Neuronal stem cell (in vitro differentiated cells): Measurements from ENCODE around the gene SARS1. TPM values are rescaled to one million over a fixed set of nuclear protein-coding genes. Genes with fewer than 3 reads are reported as not detected.

ENCODE experiments used
- DNase-seq: peaks from one replicate; pipeline ENCODE4 v3.0.0-alpha.2; 2013; ENCODE audit warnings: low spot score
- H2AFZ ChIP-seq: one replicate; pipeline ENCODE4 v1.6.1; 2013; ENCODE audit warnings: mild to moderate bottlenecking, low read length, inconsistent platforms
- H2AK5ac ChIP-seq: 2 replicates; pipeline ENCODE4 v1.6.1; 2013; ENCODE audit warnings: low read depth, mild to moderate bottlenecking, inconsistent platforms, low read length, moderate library complexity, mixed read lengths
- H2BK120ac ChIP-seq: 2 replicates; pipeline ENCODE4 v1.6.1; 2013; ENCODE audit warnings: low read depth, mild to moderate bottlenecking, inconsistent platforms, low read length, moderate library complexity, mixed read lengths
- H2BK12ac ChIP-seq: one replicate; pipeline ENCODE4 v1.6.1; 2013; ENCODE audit warnings: low read length, inconsistent platforms
- H2BK15ac ChIP-seq: 2 replicates; pipeline ENCODE4 v1.6.1; 2013; ENCODE audit warnings: mild to moderate bottlenecking, low read length, inconsistent platforms, mixed read lengths
- H2BK5ac ChIP-seq: one replicate; pipeline ENCODE4 v1.6.1; 2013; ENCODE audit warnings: inconsistent platforms, mild to moderate bottlenecking, low read length, moderate library complexity
- H3K14ac ChIP-seq: one replicate; pipeline ENCODE4 v1.6.1; 2013; ENCODE audit warnings: low read length, inconsistent platforms
- H3K18ac ChIP-seq: 2 replicates; pipeline ENCODE4 v1.6.1; 2013; ENCODE audit warnings: low read length, inconsistent platforms
- H3K23ac ChIP-seq: 2 replicates; pipeline ENCODE4 v1.6.1; 2013; ENCODE audit warnings: low read depth, mild to moderate bottlenecking, mixed read lengths, low read length, inconsistent platforms; ENCODE audit not compliant: poor library complexity
- H3K27ac ChIP-seq: replicated peaks from 3 replicates; pipeline ENCODE4 v1.5.1; 2013; ENCODE audit warnings: low read length, inconsistent platforms
- H3K27me3 ChIP-seq, 3 experiments: 2 replicates each; pipeline ENCODE4 v1.6.1; 2013; ENCODE audit warnings: low read length in 3 of 3, mild to moderate bottlenecking in 2 of 3, inconsistent platforms in 1 of 3, low read depth in 1 of 3, mixed read lengths in 1 of 3, moderate library complexity in 1 of 3; ENCODE audit not compliant: control insufficient read depth in 3 of 3, insufficient read depth in 3 of 3
- H3K36me3 ChIP-seq, 2 donors: replicated peaks in 1 of 2; 2 replicates each; pipeline ENCODE4 v1.6.1; 2013; ENCODE audit warnings: low read length in 2 of 2; ENCODE audit not compliant: control insufficient read depth in 2 of 2, insufficient read depth in 2 of 2
- H3K4ac ChIP-seq: 2 replicates; pipeline ENCODE4 v1.6.1; 2013; ENCODE audit warnings: inconsistent platforms, mild to moderate bottlenecking, low read length, moderate library complexity
- H3K4me1 ChIP-seq, 2 donors: 1 replicate in 1 of 2; 2 replicates in 1 of 2; pipeline ENCODE4 v1.6.1; 2013; ENCODE audit warnings: low read length in 2 of 2, low read depth in 1 of 2; ENCODE audit not compliant: control insufficient read depth in 2 of 2, insufficient read depth in 1 of 2
- H3K4me2 ChIP-seq: one replicate; pipeline ENCODE4 v1.6.1; 2013; ENCODE audit warnings: mild to moderate bottlenecking, low read length, inconsistent platforms; ENCODE audit not compliant: insufficient read depth, poor library complexity, severe bottlenecking
- H3K4me3 ChIP-seq, 2 donors: 2 replicates each; pipeline ENCODE4 v1.5.1; 2013; ENCODE audit warnings: low read length in 2 of 2, mild to moderate bottlenecking in 2 of 2, inconsistent platforms in 1 of 2, moderate library complexity in 1 of 2
- H3K79me1 ChIP-seq: one replicate; pipeline ENCODE4 v1.6.1; 2013; ENCODE audit warnings: low read depth, mild to moderate bottlenecking, inconsistent platforms, low read length, moderate library complexity
- H3K9ac ChIP-seq: one replicate; pipeline ENCODE4 v1.6.1; 2013; ENCODE audit warnings: mild to moderate bottlenecking, low read depth, low read length, inconsistent platforms; ENCODE audit not compliant: poor library complexity
- H3K9me3 ChIP-seq, 2 donors: replicated peaks in 1 of 2; 2 replicates each; pipeline versions ENCODE3 to v1.6.1; 2013; ENCODE audit warnings: low read length in 2 of 2, mild to moderate bottlenecking in 2 of 2, inconsistent platforms in 1 of 2, low read depth in 1 of 2, mixed read lengths in 1 of 2, moderate library complexity in 1 of 2; ENCODE audit not compliant: control insufficient read depth in 2 of 2, insufficient read depth in 1 of 2
- H4K8ac ChIP-seq: one replicate; pipeline ENCODE4 v1.6.1; 2013; ENCODE audit warnings: low read depth, mild to moderate bottlenecking, inconsistent platforms, low read length, moderate library complexity
- H4K91ac ChIP-seq: one replicate; pipeline ENCODE4 v1.6.1; 2013; ENCODE audit warnings: low read length, low read depth, mild to moderate bottlenecking, inconsistent platforms; ENCODE audit not compliant: poor library complexity
- WGBS, 2 donors: extraction: QIAGEN DNeasy Blood & Tissue Kit; methylation state at CpG; one replicate each; pipeline ENCODE4 v1.1.7; 2013; ENCODE audit warnings: missing lambda C conversion rate in 2 of 2, mixed read lengths in 1 of 2; ENCODE audit not compliant: insufficient read length in 2 of 2, insufficient replicate concordance in 1 of 2; ENCODE audit errors: extremely low coverage in 2 of 2; 5-methylcytosine and 5-hydroxymethylcytosine counted together
- polyA plus RNA-seq, 2 experiments: library from polyadenylated mRNA; stranded (reverse); fragments of 200-250 nt; gene quantifications; one replicate each; pipeline ENCODE4 v1.2.3, GENCODE V29; 2013

The SARS1 gene
- 110 TPM for polyA plus RNA-seq (2013, experiment 1 of 2)
- 109 TPM for polyA plus RNA-seq (2013, experiment 2 of 2)

GRCh38 chr1:109213824-109214693 is at the start of gene SARS1:
Gene SARS1, plus strand, starts transcription at chr1:109213918. Its CDS starts 75 bp downstream, at chr1:109213993.
- H2BK5ac ChIP-seq, result peak within 1 kb of the TSS; percentile 99
- H4K8ac ChIP-seq, result peak within 1 kb of the TSS; percentile 86
- peak; percentile 86 for DNase-seq
- H2BK120ac ChIP-seq, result no peak within 1 kb of the TSS
- peak within 1 kb of the TSS; percentile 86 for H2AFZ ChIP-seq
- peaks cover 3 to 10% of the 10 kb centered on the region in 2 donors for H3K4me1 ChIP-seq
- H3K4ac ChIP-seq, result no peak within 1 kb of the TSS
- peak within 1 kb of the TSS; percentile 72 for H3K27ac ChIP-seq
- H2AK5ac ChIP-seq, result no peak within 1 kb of the TSS
- H3K9me3 ChIP-seq, result peaks cover 4 to 6% of the 10 kb centered on the region in 2 donors
- H3K36me3 ChIP-seq, result peaks cover 0 to 30% of the 10 kb centered on the region in 2 donors
- peaks cover 4% of the 10 kb centered on the region for H3K79me1 ChIP-seq
- peak within 1 kb of the TSS; percentile 97 for H3K4me2 ChIP-seq
- H3K4me3 ChIP-seq, result peak within 1 kb of the TSS; percentile 96 to 97
- peak within 1 kb of the TSS; percentile 96 for H3K18ac ChIP-seq
- no peak within 1 kb of the TSS for H2BK15ac ChIP-seq
- no peaks in the 10 kb centered on the region for H3K27me3 ChIP-seq
- no CpG with 5 or more reads among the region's 64 CpGs for WGBS, 2 donors
- H2BK12ac ChIP-seq, result peak within 1 kb of the TSS; percentile 5
- H3K14ac ChIP-seq, result peak within 1 kb of the TSS; percentile 47
- H4K91ac ChIP-seq, result no peak within 1 kb of the TSS
- peak within 1 kb of the TSS; percentile 98 for H3K23ac ChIP-seq
- peak within 1 kb of the TSS; percentile 97 for H3K9ac ChIP-seq

- Histone ChIP-seq H2BK15ac (peak overlapping the region; percentile 26), H3K9me3 (no peaks in the 10 kb centered on the region), H4K91ac (peak overlapping the region; percentile 34), H2BK120ac (peak overlapping the region; percentile 73), H4K8ac (no peak overlapping the region), H2AK5ac (peak overlapping the region; percentile 90), H3K14ac (no peak overlapping the region), H3K36me3 (no peaks in the 10 kb centered on the region), H3K4me1 (peaks cover 6 to 26% of the 10 kb centered on the region in 2 donors), H2BK5ac (no peak overlapping the region), H3K4me2 (no peak overlapping the region), H3K18ac (peak overlapping the region; percentile 52), H3K9ac (peak overlapping the region; percentile 78), H2BK12ac (no peak overlapping the region), H2AFZ (peak overlapping the region; percentile 6), H3K4me3 (no peak overlapping the region), H3K27ac (no peak overlapping the region), H3K23ac (peak overlapping the region; percentile 50), H3K4ac (no peak overlapping the region), H3K27me3 (no peaks in the 10 kb centered on the region), H3K79me1 (no peaks in the 10 kb centered on the region)
- no CpG with 5 or more reads among the region's 8 CpGs for WGBS, 2 donors
- DNase-seq, result no peak
Measured at GRCh38 chr1:109164538-109164937, 49.2 kb upstream of the SARS1 start.

GRCh38 chr1:109167001-109167506 is 46.7 kb upstream of the SARS1 start:
- H3K9ac ChIP-seq, result no peak overlapping the region
- no CpG with 5 or more reads among the region's 7 CpGs for WGBS, 2 donors
- H3K4me1 ChIP-seq, result peaks cover 6 to 26% of the 10 kb centered on the region in 2 donors
- no peaks in the 10 kb centered on the region for H3K79me1 ChIP-seq
- peak; percentile 9 for DNase-seq
- H2AFZ ChIP-seq, result peak overlapping the region; percentile 74
- H2BK12ac ChIP-seq, result no peak overlapping the region
- no peak overlapping the region for H4K91ac ChIP-seq
- H3K14ac ChIP-seq, result no peak overlapping the region
- H3K23ac ChIP-seq, result no peak overlapping the region
- no peak overlapping the region for H2AK5ac ChIP-seq
- no peak overlapping the region for H2BK120ac ChIP-seq
- H3K4me2 ChIP-seq, result no peak overlapping the region
- H4K8ac ChIP-seq, result no peak overlapping the region
- H3K36me3 ChIP-seq, result no peaks in the 10 kb centered on the region
- no peak overlapping the region for H2BK15ac ChIP-seq
- H3K4me3 ChIP-seq, result peak overlapping the region in 1 of 2 donors; percentile 11
- H3K4ac ChIP-seq, result no peak overlapping the region
- H2BK5ac ChIP-seq, result no peak overlapping the region
- H3K9me3 ChIP-seq, result no peaks in the 10 kb centered on the region
- H3K27me3 ChIP-seq, result no peaks in the 10 kb centered on the region
- H3K27ac ChIP-seq, result peak overlapping the region; percentile 8
- H3K18ac ChIP-seq, result no peak overlapping the region
